Measurements from ENCODE around the gene ASS1.

DNA sequence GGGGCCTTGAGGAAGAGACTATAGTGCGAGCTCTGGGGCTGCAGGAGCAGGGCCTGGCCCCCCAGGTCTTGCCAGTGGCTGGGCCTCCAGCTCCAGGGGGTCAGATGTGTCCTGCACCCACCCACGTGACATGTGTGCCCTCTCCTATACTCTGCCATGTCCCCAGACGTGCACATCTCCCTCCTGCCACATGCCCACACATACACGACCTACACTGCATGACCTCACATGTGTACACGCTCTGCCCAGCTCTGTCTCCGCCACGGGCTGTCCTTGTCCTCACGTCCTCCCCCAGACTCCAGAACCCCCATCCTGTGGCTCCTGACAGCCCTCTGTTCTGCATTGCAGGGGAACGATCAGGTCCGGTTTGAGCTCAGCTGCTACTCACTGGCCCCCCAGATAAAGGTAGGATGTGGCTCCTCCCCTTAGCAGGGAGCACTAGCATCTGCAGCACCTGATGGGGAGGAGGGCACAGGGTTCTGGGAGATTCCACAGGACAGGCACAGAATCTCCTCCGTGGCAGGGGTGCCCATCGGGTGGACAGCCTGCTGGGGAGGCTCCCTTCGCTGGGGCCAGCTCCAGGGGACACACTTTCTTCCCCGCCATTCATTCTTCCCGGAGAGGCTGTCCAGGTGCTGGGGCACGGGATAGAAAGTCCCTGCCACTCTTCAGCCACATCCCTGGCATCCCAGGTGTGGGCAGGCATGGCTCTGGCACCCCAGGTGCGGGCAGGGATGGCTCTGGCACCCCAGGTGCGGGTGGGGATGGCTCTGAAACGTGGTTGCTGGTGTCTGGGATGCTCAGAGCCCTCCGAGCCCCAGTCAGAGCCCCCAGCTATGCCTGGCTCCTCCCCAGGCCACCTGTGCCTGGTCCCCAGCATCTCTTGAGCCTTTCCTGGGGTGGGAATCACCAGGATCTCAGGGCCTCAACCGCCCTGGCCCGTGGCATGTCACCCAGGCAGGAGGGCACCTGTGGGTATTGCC lies 19.3 kb downstream of the ASS1 start:
- TF ChIP-seq, protein P1, sequence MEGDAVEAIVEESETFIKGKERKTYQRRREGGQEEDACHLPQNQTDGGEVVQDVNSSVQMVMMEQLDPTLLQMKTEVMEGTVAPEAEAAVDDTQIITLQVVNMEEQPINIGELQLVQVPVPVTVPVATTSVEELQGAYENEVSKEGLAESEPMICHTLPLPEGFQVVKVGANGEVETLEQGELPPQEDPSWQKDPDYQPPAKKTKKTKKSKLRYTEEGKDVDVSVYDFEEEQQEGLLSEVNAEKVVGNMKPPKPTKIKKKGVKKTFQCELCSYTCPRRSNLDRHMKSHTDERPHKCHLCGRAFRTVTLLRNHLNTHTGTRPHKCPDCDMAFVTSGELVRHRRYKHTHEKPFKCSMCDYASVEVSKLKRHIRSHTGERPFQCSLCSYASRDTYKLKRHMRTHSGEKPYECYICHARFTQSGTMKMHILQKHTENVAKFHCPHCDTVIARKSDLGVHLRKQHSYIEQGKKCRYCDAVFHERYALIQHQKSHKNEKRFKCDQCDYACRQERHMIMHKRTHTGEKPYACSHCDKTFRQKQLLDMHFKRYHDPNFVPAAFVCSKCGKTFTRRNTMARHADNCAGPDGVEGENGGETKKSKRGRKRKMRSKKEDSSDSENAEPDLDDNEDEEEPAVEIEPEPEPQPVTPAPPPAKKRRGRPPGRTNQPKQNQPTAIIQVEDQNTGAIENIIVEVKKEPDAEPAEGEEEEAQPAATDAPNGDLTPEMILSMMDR (conservative IDR thresholded peaks at IDR 0.05; ENCODE audit: low read depth, low read length), result no peak
- no peak for TF ChIP-seq EZH2 (IDR thresholded peaks at IDR 0.05; ENCODE audit: borderline replicate concordance, low read depth, low read length, poor library complexity, severe bottlenecking)
